Pancreas (tissue), 10 donors: Measurements from ENCODE around the gene STAC3. TPM values are rescaled to one million over a fixed set of nuclear protein-coding genes. Genes with fewer than 3 reads are reported as not detected.

Experiments
- ATAC-seq, 4 donors: fragments of 200-7000 bp; cut with Tn5 transposase; one replicate each; pipeline versions ENCODE4 v1.8.0 to v1.9.1; 2020; ENCODE audit warnings: mild to moderate bottlenecking in 4 of 4, moderate library complexity in 4 of 4
- DNase-seq, 6 donors: peaks; one replicate each; pipeline ENCODE4 v3.0.0-alpha.2; 2020
- FAIRE-seq: peaks from 2 replicates; lab custom pipeline; 2012; peaks lifted over from hg19 to GRCh38; lab: Jason Lieb, UNC
- H3K27ac ChIP-seq, 4 donors: fragments of 200-600 bp; sonication (generic); 1 replicate in 3 of 4; 2 replicates in 1 of 4; pipeline versions ENCODE4 v1.5.0 to v1.8.0; 2020
- H3K27me3 ChIP-seq, 4 donors: fragments of 200-600 bp; one replicate each; pipeline ENCODE4 v1.8.0; 2021
- H3K36me3 ChIP-seq, 3 donors: fragments of 200-600 bp; sonication (generic) in 1 of 3; one replicate each; pipeline versions ENCODE4 v1.5.0 to v1.8.0; 2020 to 2021
- H3K4me1 ChIP-seq, 3 donors: fragments of 200-600 bp; one replicate each; pipeline ENCODE4 v1.8.0; 2021
- H3K4me3 ChIP-seq, 4 donors: fragments of 200-600 bp; sonication (generic) in 2 of 4; one replicate each; pipeline versions ENCODE4 v1.5.0 to v1.8.0; 2020 to 2021
- H3K9me3 ChIP-seq, 4 donors: fragments of 200-600 bp; one replicate each; pipeline ENCODE4 v1.8.0; 2021
- WGBS, 2 donors: extraction: QIAGEN DNeasy Blood & Tissue Kit; methylation state at CpG; one replicate each; pipeline ENCODE4 v1.1.7; 2013; 5-methylcytosine and 5-hydroxymethylcytosine counted together
- intact Hi-C, 3 donors: fragments of 100-400 bp; cut with DNase I; formaldehyde crosslinking; loops; one replicate each; pipeline versions ENCODE4 v1.11.1 to v1.14.2; 2022
- polyA plus RNA-seq, 2 donors: library from polyadenylated mRNA; stranded (reverse); fragments of 200-250 nt; gene quantifications; one replicate each; pipeline ENCODE4 v1.2.3, GENCODE V29; 2013
- total RNA-seq, 6 donors: library from RNA; stranded (reverse); fragmentation: NEBNext Ultra II Directional in 4 of 6; extraction: Animal tissue kit (Norgen Biotek cat#: 25700) in 4 of 6; gene quantifications; one replicate each; pipeline versions ENCODE4 v1.2.1 to v1.2.4, GENCODE V29; 2021 to 2023
- TF ChIP-seq, protein P1 (sequence below), 4 donors: fragments of 200-600 bp; sonication (generic) in 3 of 4; IDR thresholded peaks; one replicate each; pipeline versions ENCODE4 v1.5.0 to v1.8.0; 2021; ENCODE audit warnings: antibody characterized with exemption in 4 of 4
- donor health status: healthy with polysubstance abuse.
- donor health status: DM: no; HTN: no; CAD: no; lungs with moderate emphysema.
- donor health status: DM: no; HTN: no; CAD: no.
- donor health status: control.
- donor health status: control.
- donor health status: Bipolar disorder and iron deficiency.
- donor health status: DM: yes; HTN: yes; CAD: no.
- donor health status: DM: no; HTN: no; CAD: no.
- donor health status: DM: no; HTN: no; CAD: no.
- donor health status: DM: yes; HTN: yes; CAD: no.

STAC3 gene
- total and polyA plus RNA-seq, 8 donors: 0.46 to 3.0 (median 1.1) TPM

- WGBS, 2 donors: 83% methylated on average over 15 of the region's 15 CpGs
- ATAC-seq (no peak), DNase-seq (no peak), FAIRE-seq (no peak)
- no peak overlapping the region for H3K4me3 ChIP-seq
- intact Hi-C loops: no loop called here
- no peak overlapping the region for H3K27ac ChIP-seq
- no peaks in the 10 kb centered on the region for H3K27me3 ChIP-seq
- no peaks in the 10 kb centered on the region for H3K4me1 ChIP-seq
- TF ChIP-seq, protein P1, sequence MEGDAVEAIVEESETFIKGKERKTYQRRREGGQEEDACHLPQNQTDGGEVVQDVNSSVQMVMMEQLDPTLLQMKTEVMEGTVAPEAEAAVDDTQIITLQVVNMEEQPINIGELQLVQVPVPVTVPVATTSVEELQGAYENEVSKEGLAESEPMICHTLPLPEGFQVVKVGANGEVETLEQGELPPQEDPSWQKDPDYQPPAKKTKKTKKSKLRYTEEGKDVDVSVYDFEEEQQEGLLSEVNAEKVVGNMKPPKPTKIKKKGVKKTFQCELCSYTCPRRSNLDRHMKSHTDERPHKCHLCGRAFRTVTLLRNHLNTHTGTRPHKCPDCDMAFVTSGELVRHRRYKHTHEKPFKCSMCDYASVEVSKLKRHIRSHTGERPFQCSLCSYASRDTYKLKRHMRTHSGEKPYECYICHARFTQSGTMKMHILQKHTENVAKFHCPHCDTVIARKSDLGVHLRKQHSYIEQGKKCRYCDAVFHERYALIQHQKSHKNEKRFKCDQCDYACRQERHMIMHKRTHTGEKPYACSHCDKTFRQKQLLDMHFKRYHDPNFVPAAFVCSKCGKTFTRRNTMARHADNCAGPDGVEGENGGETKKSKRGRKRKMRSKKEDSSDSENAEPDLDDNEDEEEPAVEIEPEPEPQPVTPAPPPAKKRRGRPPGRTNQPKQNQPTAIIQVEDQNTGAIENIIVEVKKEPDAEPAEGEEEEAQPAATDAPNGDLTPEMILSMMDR (IDR thresholded peaks at IDR 0.05): no peak
- H3K36me3 ChIP-seq: no peaks in the 10 kb centered on the region
- H3K9me3 ChIP-seq: no peaks in the 10 kb centered on the region
Observed at GRCh38 chr12:57199191-57199590, 51.8 kb downstream of the STAC3 start.

- no peak for DNase-seq
- no peaks in the 10 kb centered on the region for H3K36me3 ChIP-seq
- intact Hi-C loops: no loop called here
Observed at GRCh38 chr12:57198329-57198728, 52.7 kb downstream of the STAC3 start.

DNA sequence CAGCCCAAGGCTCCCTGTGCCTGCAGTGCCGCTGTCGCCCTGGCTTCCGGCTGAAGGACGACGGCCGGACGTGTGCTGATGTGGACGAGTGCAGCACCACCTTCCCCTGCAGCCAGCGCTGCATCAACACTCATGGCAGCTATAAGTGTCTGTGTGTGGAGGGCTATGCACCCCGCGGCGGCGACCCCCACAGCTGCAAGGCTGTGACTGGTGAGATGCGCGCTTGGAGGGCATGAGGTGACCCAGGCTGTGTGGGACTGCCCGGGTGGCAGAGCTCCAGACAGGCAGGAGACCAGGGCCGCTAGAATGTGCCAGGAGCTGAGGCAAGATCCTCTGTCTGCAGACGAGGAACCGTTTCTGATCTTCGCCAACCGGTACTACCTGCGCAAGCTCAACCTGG, 54.0 kb downstream of the STAC3 start:
- Histone ChIP-seq H3K27me3 (no peaks in the 10 kb centered on the region), H3K36me3 (no peaks in the 10 kb centered on the region), H3K4me1 (no peaks in the 10 kb centered on the region), H3K9me3 (no peaks in the 10 kb centered on the region), H3K27ac (no peak overlapping the region), H3K4me3 (no peak overlapping the region)
- no peak for ATAC-seq
- FAIRE-seq: no peak
- WGBS, 2 donors: 85 to 90% methylated on average over 22 of the region's 22 CpGs
- no peak for DNase-seq
- intact Hi-C loops: no loop called here
- TF ChIP-seq, protein P1 (IDR thresholded peaks at IDR 0.05): no peak

More at GRCh38 chr12:57198329-57198728, 52.7 kb downstream of the STAC3 start:
- TF ChIP-seq, protein P1 (IDR thresholded peaks at IDR 0.05): no peak
- no peak overlapping the region for H3K4me3 ChIP-seq
- H3K9me3 ChIP-seq: no peaks in the 10 kb centered on the region
- FAIRE-seq (no peak), ATAC-seq (no peak)
- no peak overlapping the region for H3K27ac ChIP-seq
- WGBS, 2 donors: 91 to 95% methylated on average over 17 of the region's 17 CpGs
- no peaks in the 10 kb centered on the region for H3K27me3 ChIP-seq
- no peaks in the 10 kb centered on the region for H3K4me1 ChIP-seq

DNA sequence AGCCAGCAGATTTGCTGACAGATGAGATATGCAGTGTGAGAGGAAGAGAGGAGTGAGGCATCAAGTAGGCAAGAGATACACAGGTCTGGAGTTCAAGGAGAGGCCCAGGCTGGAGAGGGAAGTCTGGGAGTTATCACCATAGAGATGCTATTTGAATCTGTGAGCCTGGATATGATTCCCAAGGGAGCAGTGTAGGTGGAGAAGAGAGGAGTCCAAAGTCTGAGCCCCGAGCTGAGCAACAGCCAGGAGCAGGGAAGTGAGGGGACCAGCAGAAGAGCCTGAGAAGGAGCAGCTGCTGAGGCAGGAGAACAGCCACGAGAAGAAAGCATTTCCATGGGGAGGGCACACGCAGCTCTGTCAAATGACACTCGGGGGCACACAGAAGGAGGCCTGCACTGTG, 54.5 kb downstream of the STAC3 start:
- no peaks in the 10 kb centered on the region for H3K36me3 ChIP-seq
- H3K4me1 ChIP-seq: no peaks in the 10 kb centered on the region
- FAIRE-seq (no peak), ATAC-seq (peak in 1 of 4 donors; percentile 18), DNase-seq (no peak)
- WGBS, 2 donors: 59 to 75% methylated on average over 4 of the region's 4 CpGs
- intact Hi-C loops: no loop called here
- H3K27me3 ChIP-seq: no peaks in the 10 kb centered on the region
- TF ChIP-seq, protein P1 (IDR thresholded peaks at IDR 0.05): no peak
- H3K4me3 ChIP-seq: no peak overlapping the region
- no peaks in the 10 kb centered on the region for H3K9me3 ChIP-seq
- no peak overlapping the region for H3K27ac ChIP-seq

GRCh38 chr12:57195611-57196371, 55.2 kb downstream of the STAC3 start:
- DNase-seq: no peak
- no peak for FAIRE-seq
- WGBS, 2 donors: 83 to 87% methylated on average over 34 of the region's 34 CpGs
- intact Hi-C loops: no loop called here
- Histone ChIP-seq H3K27me3 (no peaks in the 10 kb centered on the region), H3K9me3 (no peaks in the 10 kb centered on the region), H3K4me1 (no peaks in the 10 kb centered on the region), H3K36me3 (no peaks in the 10 kb centered on the region), H3K27ac (no peak overlapping the region), H3K4me3 (no peak overlapping the region)
- TF ChIP-seq, protein P1 (IDR thresholded peaks at IDR 0.05): no peak
- ATAC-seq: no peak
